OCI-LY3 (cell line): ENCODE measurements around the gene RDH5.

Experiments
- H2AFZ ChIP-seq: fragments of 200-600, 300-600 bp; shearing (Covaris generic); 2 replicates; pipeline ENCODE4 v1.6.0; 2014; ENCODE audit warnings: antibody characterized with exemption, low read depth, low read length
- H3K27ac ChIP-seq: fragments of 200-600, 300-600 bp; sonication (generic); 2 replicates; pipeline ENCODE4 v1.5.1; 2014; ENCODE audit warnings: mild to moderate bottlenecking, low read length, moderate library complexity, mixed read lengths
- H3K27me3 ChIP-seq: fragments of 200-600, 300-600 bp; sonication (generic); 2 replicates; pipeline ENCODE4 v1.6.1; 2014; ENCODE audit warnings: low read depth, low read length, mixed read lengths
- H3K36me3 ChIP-seq: fragments of 200-600, 300-600 bp; sonication (generic); replicated peaks from 2 replicates; pipeline ENCODE3; 2014; ENCODE audit warnings: low read depth, low read length, mixed read lengths
- H3K4me1 ChIP-seq: fragments of 300-600, 200-600 bp; sonication (generic); 2 replicates; pipeline ENCODE4 v1.6.1; 2014; ENCODE audit warnings: low read length, mixed read lengths
- H3K4me2 ChIP-seq: fragments of 200-600, 300-600 bp; sonication (generic); 2 replicates; pipeline ENCODE4 v1.6.1; 2014; ENCODE audit warnings: low read length, mixed read lengths
- H3K4me3 ChIP-seq: fragments of 300-600, 200-600 bp; sonication (generic); 2 replicates; pipeline ENCODE4 v1.5.1; 2014; ENCODE audit warnings: antibody characterized with exemption, mild to moderate bottlenecking, low read length, moderate library complexity
- H3K79me2 ChIP-seq: fragments of 300-600, 200-600 bp; shearing (Covaris generic); 2 replicates; pipeline ENCODE4 v1.6.1; 2014; ENCODE audit warnings: mild to moderate bottlenecking, low read length, mixed read lengths
- H3K9ac ChIP-seq: fragments of 300-600, 200-600 bp; shearing (Covaris generic); 2 replicates; pipeline ENCODE4 v1.6.0; 2014; ENCODE audit warnings: mild to moderate bottlenecking, low read length, moderate library complexity
- H3K9me3 ChIP-seq: fragments of 200-600, 300-600 bp; shearing (Covaris generic); 2 replicates; pipeline ENCODE4 v1.6.1; 2014; ENCODE audit warnings: low read length, mixed read lengths; ENCODE audit not compliant: insufficient read depth
- H4K20me1 ChIP-seq: fragments of 200-600, 300-600 bp; sonication (generic); 2 replicates; pipeline ENCODE4 v1.6.1; 2016; ENCODE audit warnings: low read length, mixed read lengths; ENCODE audit not compliant: insufficient read depth
- EZH2phosphoT487 ChIP-seq: fragments of 200-600 bp; shearing (Covaris generic); IDR thresholded peaks from 2 replicates; pipeline ENCODE4 v1.6.1; 2018; ENCODE audit warnings: antibody characterized with exemption, mixed run types, low read depth
- TF ChIP-seq, protein P1 (sequence below): fragments of 200-600, 300-600 bp; sonication (generic); IDR thresholded peaks from 2 replicates; pipeline ENCODE4 v1.5.1; 2014; ENCODE audit warnings: antibody characterized with exemption, low read length, low read depth

The RDH5 gene

DNA sequence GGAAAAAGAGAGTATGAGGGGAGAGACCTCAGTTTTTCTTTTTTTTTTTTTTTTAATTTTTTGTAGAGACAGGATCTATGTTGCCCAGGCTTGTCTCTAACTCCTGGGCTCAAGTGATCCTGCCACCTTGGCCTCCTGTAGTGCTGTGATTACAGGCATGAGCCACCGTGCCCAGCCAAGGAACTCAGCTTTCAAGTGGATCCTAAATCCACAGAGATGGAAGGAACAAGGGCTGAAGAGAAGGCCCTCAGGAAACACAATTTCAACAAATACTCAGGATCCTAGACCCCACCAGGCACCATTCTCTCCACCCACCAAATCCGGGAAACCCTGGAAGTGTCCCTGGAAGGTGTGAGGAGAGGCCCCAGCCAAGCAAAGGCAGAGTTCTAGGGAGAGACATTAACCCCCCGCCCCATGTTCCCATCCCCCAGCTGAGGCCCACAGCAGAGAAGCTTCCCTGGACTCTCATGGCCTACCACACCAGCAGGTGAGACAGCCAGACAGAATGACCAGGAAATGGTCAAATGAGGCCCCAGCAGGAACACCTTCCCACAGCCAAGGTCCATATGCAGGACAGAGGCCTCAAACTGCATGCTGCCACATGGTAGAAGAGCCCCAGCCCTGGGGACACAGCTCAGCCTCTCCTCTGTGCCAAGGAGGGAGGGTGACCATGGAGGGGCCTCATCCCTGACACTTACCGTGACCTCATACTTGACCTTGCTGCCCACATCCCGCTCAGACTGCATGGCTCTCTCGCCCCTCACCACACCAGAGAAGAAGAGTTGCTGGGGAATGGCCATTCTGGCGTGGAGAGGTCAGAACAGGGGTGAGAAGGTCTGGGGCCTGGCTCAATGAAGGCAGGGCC lies 26.6 kb upstream of the RDH5 start:
- H4K20me1 ChIP-seq: no peaks in the 10 kb centered on the region
- no peak overlapping the region for H3K9ac ChIP-seq
- no peak overlapping the region for H3K4me3 ChIP-seq
- H2AFZ ChIP-seq: no peak overlapping the region
- no peaks in the 10 kb centered on the region for H3K4me1 ChIP-seq
- H3K9me3 ChIP-seq: no peaks in the 10 kb centered on the region
- no peak for TF ChIP-seq EZH2phosphoT487
- TF ChIP-seq, protein P1, sequence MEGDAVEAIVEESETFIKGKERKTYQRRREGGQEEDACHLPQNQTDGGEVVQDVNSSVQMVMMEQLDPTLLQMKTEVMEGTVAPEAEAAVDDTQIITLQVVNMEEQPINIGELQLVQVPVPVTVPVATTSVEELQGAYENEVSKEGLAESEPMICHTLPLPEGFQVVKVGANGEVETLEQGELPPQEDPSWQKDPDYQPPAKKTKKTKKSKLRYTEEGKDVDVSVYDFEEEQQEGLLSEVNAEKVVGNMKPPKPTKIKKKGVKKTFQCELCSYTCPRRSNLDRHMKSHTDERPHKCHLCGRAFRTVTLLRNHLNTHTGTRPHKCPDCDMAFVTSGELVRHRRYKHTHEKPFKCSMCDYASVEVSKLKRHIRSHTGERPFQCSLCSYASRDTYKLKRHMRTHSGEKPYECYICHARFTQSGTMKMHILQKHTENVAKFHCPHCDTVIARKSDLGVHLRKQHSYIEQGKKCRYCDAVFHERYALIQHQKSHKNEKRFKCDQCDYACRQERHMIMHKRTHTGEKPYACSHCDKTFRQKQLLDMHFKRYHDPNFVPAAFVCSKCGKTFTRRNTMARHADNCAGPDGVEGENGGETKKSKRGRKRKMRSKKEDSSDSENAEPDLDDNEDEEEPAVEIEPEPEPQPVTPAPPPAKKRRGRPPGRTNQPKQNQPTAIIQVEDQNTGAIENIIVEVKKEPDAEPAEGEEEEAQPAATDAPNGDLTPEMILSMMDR: no peak
- no peaks in the 10 kb centered on the region for H3K79me2 ChIP-seq
- no peak overlapping the region for H3K27ac ChIP-seq
- H3K4me2 ChIP-seq: no peak overlapping the region
- no peaks in the 10 kb centered on the region for H3K36me3 ChIP-seq
- H3K27me3 ChIP-seq: no peaks in the 10 kb centered on the region

DNA sequence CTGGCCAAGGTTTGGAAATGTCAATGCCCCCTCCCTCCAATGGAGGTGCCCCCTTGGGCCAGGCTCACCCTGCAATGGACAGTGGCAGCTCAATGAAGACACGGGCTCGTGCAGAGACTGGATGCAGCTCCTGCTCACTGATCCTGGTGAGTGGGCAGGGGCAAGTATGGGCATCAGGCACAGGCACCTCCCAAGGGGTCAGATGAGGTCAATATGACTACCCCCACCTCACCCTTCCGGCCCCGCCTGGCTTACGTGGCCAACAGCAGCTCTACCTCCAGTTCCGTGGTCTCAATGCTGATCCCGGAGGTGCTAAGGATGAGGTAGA lies 26.0 kb upstream of the RDH5 start:
- no peak overlapping the region for H3K27ac ChIP-seq
- TF ChIP-seq, protein P1: no peak
- H3K27me3 ChIP-seq: no peaks in the 10 kb centered on the region
- H3K4me2 ChIP-seq: no peak overlapping the region
- no peaks in the 10 kb centered on the region for H3K79me2 ChIP-seq
- H3K4me1 ChIP-seq: no peaks in the 10 kb centered on the region
- no peak overlapping the region for H3K4me3 ChIP-seq
- H2AFZ ChIP-seq: no peak overlapping the region
- H3K9ac ChIP-seq: no peak overlapping the region
- no peaks in the 10 kb centered on the region for H3K9me3 ChIP-seq
- H3K36me3 ChIP-seq: no peaks in the 10 kb centered on the region
- H4K20me1 ChIP-seq: no peaks in the 10 kb centered on the region

DNA sequence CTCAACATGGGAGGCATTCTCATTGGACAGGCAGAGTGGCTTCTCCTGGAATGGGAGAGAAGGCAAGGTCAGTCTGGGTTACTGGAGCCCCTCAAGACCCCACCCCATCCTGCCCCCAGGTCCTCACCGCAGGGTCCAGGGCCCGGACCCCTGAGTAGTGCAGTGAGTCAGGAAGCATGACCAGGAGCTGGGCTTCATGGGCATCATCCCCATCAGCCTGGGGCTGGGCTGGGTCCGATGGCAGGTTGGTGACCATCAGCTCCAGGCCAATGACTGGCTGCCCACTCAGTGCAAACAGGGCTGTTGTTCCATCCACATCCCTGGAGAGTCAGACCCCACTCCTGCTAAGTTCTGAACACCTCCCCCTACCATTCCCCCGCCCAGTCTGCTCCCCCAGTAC lies 25.5 kb upstream of the RDH5 start:
- H3K4me3 ChIP-seq: no peak overlapping the region
- H3K27ac ChIP-seq: no peak overlapping the region
- no peak for TF ChIP-seq EZH2phosphoT487
- TF ChIP-seq, protein P1: no peak
- H3K79me2 ChIP-seq: no peaks in the 10 kb centered on the region
- H3K27me3 ChIP-seq: no peaks in the 10 kb centered on the region
- H2AFZ ChIP-seq: no peak overlapping the region
- no peak overlapping the region for H3K4me2 ChIP-seq
- no peak overlapping the region for H3K9ac ChIP-seq
- no peaks in the 10 kb centered on the region for H3K36me3 ChIP-seq
- no peaks in the 10 kb centered on the region for H3K4me1 ChIP-seq
- H3K9me3 ChIP-seq: no peaks in the 10 kb centered on the region
- H4K20me1 ChIP-seq: no peaks in the 10 kb centered on the region

DNA sequence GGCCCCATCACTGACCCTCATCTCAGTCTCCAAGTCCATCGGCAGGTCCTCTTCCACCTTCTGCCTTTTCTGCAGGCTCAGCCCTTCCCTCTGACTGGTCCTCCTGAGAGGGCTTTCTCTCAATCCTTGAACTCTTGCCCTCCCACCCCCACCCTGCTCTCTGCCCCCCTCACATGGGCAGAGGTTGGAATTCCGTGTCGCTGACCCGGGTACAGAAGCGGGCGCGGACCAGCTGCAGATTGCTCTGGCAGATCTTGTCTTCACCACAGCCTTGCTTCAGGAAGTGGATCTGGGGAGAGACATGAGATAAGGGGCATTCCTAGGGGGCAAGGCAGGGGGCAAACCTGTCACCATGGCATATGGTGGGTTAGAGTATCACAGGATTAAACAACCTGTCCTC lies 24.8 kb upstream of the RDH5 start:
- Histone ChIP-seq H3K36me3 (no peaks in the 10 kb centered on the region), H3K4me1 (no peaks in the 10 kb centered on the region)
- TF ChIP-seq, protein P1: no peak
- TF ChIP-seq EZH2phosphoT487: no peak

More for the DNA sequence above, 24.8 kb upstream of the RDH5 start:
- H3K79me2 ChIP-seq: no peaks in the 10 kb centered on the region
- no peak overlapping the region for H3K27ac ChIP-seq
- H3K9ac ChIP-seq: no peak overlapping the region
- H3K27me3 ChIP-seq: no peaks in the 10 kb centered on the region
- H3K4me3 ChIP-seq: no peak overlapping the region
- H4K20me1 ChIP-seq: no peaks in the 10 kb centered on the region
- no peak overlapping the region for H2AFZ ChIP-seq
- no peaks in the 10 kb centered on the region for H3K9me3 ChIP-seq
- H3K4me2 ChIP-seq: no peak overlapping the region
